CD14-positive monocyte (primary cell): ENCODE results near the gene FANCC. TPM values are rescaled to one million over a fixed set of nuclear protein-coding genes. Genes with fewer than 3 reads are reported as not detected.

ENCODE experiments used
- DNase-seq, 3 donors: peaks; one replicate each; pipeline ENCODE4 v3.0.0-alpha.2; 2011 to 2022
- H2AFZ ChIP-seq: 2 replicates; pipeline ENCODE4 v1.6.0; 2012; ENCODE audit warnings: mild to moderate bottlenecking, low read depth, low read length, inconsistent platforms; ENCODE audit not compliant: insufficient read depth, poor library complexity, severe bottlenecking
- H3K27ac ChIP-seq, 2 donors: 1 replicate in 1 of 2; 2 replicates in 1 of 2; pipeline ENCODE4 v1.5.1; 2012 to 2013; ENCODE audit warnings: low read length in 2 of 2, control low read depth in 1 of 2, inconsistent platforms in 1 of 2, low read depth in 1 of 2, mild to moderate bottlenecking in 1 of 2
- H3K27me3 ChIP-seq, 2 donors: one replicate each; pipeline versions ENCODE4 v1.6.0 to v1.6.1; 2011 to 2013; ENCODE audit warnings: low read length in 2 of 2; ENCODE audit not compliant: control insufficient read depth in 2 of 2, insufficient read depth in 2 of 2
- H3K36me3 ChIP-seq, 2 donors: replicated peaks in 1 of 2; 1 replicate in 1 of 2; 2 replicates in 1 of 2; pipeline versions ENCODE4 v1.5.1 to v1.6.1; 2012 to 2013; ENCODE audit warnings: low read length in 2 of 2, control low read depth in 1 of 2, inconsistent platforms in 1 of 2, mild to moderate bottlenecking in 1 of 2; ENCODE audit not compliant: insufficient read depth in 2 of 2, control insufficient read depth in 1 of 2
- H3K4me1 ChIP-seq, 2 donors: 1 replicate in 1 of 2; 2 replicates in 1 of 2; pipeline versions ENCODE4 v1.5.1 to v1.6.1; 2012 to 2013; ENCODE audit warnings: low read length in 2 of 2, control low read depth in 1 of 2, inconsistent platforms in 1 of 2, mild to moderate bottlenecking in 1 of 2, moderate library complexity in 1 of 2; ENCODE audit not compliant: insufficient read depth in 2 of 2, control insufficient read depth in 1 of 2
- H3K4me2 ChIP-seq: replicated peaks from 2 replicates; pipeline ENCODE3; 2012; ENCODE audit warnings: low read length, moderate library complexity, mild to moderate bottlenecking; ENCODE audit not compliant: poor library complexity, severe bottlenecking; ENCODE audit errors: extremely low read depth
- H3K4me3 ChIP-seq, 3 experiments: fragments of 200-600 bp in 1 of 3; sonication (generic) in 1 of 3; replicated peaks in 1 of 3; 1 replicate in 2 of 3; 2 replicates in 1 of 3; pipeline ENCODE4 v1.5.1; 2011 to 2013; ENCODE audit warnings: low read length in 3 of 3, mild to moderate bottlenecking in 3 of 3, control low read depth in 2 of 3, low read depth in 2 of 3, inconsistent platforms in 1 of 3, moderate library complexity in 1 of 3
- H3K79me2 ChIP-seq: 2 replicates; pipeline ENCODE4 v1.6.0; 2012; ENCODE audit warnings: mild to moderate bottlenecking, control low read depth, inconsistent platforms, low read length, moderate library complexity; ENCODE audit not compliant: insufficient read depth
- H3K9ac ChIP-seq: 2 replicates; pipeline ENCODE4 v1.6.0; 2017; ENCODE audit warnings: low read length, mild to moderate bottlenecking; ENCODE audit not compliant: insufficient read depth, poor library complexity, severe bottlenecking
- H3K9me3 ChIP-seq, 2 donors: replicated peaks in 1 of 2; 1 replicate in 1 of 2; 2 replicates in 1 of 2; pipeline versions ENCODE4 v1.5.1 to v1.6.1; 2012 to 2013; ENCODE audit warnings: low read length in 2 of 2, control low read depth in 1 of 2; ENCODE audit not compliant: control insufficient read depth in 1 of 2, insufficient read depth in 1 of 2
- H4K20me1 ChIP-seq: 2 replicates; pipeline ENCODE4 v1.6.0; 2012; ENCODE audit warnings: mild to moderate bottlenecking, low read length, control low read depth, moderate library complexity; ENCODE audit not compliant: insufficient read depth
- H3K27ac Mint-ChIP-seq, 7 donors: one replicate each; pipeline ENCODE4 v1.8.0; 2020; ENCODE audit warnings: mild to moderate bottlenecking in 7 of 7, mixed read lengths in 7 of 7, moderate library complexity in 6 of 7, inconsistent platforms in 2 of 7
- H3K27me3 Mint-ChIP-seq, 3 donors: one replicate each; pipeline ENCODE4 v1.8.0; 2021 to 2022; ENCODE audit warnings: low read depth in 3 of 3, mild to moderate bottlenecking in 3 of 3, mixed read lengths in 3 of 3, moderate library complexity in 3 of 3, inconsistent platforms in 1 of 3
- H3K36me3 Mint-ChIP-seq, 2 donors: one replicate each; pipeline ENCODE4 v1.8.0; 2020; ENCODE audit warnings: mixed read lengths in 2 of 2, inconsistent platforms in 1 of 2, mild to moderate bottlenecking in 1 of 2
- H3K4me1 Mint-ChIP-seq: one replicate; pipeline ENCODE4 v1.8.0; 2020; ENCODE audit warnings: mild to moderate bottlenecking, mixed read lengths
- H3K4me3 Mint-ChIP-seq, 2 donors: one replicate each; pipeline ENCODE4 v1.8.0; 2020; ENCODE audit warnings: mild to moderate bottlenecking in 2 of 2, mixed read lengths in 2 of 2, moderate library complexity in 1 of 2
- H3K9me3 Mint-ChIP-seq, 7 donors: one replicate each; pipeline ENCODE4 v1.8.0; 2020 to 2022; ENCODE audit warnings: mixed read lengths in 7 of 7, mild to moderate bottlenecking in 6 of 7, moderate library complexity in 6 of 7, inconsistent platforms in 2 of 7
- CTCF ChIP-seq: fragments of 200-600 bp; IDR thresholded peaks from one replicate; pipeline ENCODE4 v1.8.0; 2022; ENCODE audit warnings: antibody characterized with exemption, mild to moderate bottlenecking
- WGBS: methylation state at CpG from one replicate; pipeline ENCODE4 v1.1.5; 2013; ENCODE audit warnings: missing lambda C conversion rate; ENCODE audit not compliant: insufficient coverage; 5-methylcytosine and 5-hydroxymethylcytosine counted together
- intact Hi-C, 2 donors: fragments of 100-400 bp; cut with micrococcal nuclease; formaldehyde crosslinking; loops; one replicate each; pipeline versions ENCODE4 v1.15.0 to v1.15.1; 2023
- polyA plus RNA-seq, 3 donors: library from polyadenylated mRNA; depleted of rRNA in 1 of 3; unstranded in 2 of 3; stranded (reverse) in 1 of 3; fragments of 300-500 nt in 2 of 3; fragments of >200 nt in 1 of 3; fragmentation: Illumina TruSeq in 2 of 3; gene quantifications; 1 replicate in 2 of 3; 2 replicates in 1 of 3; pipeline ENCODE4 v1.2.3, GENCODE V29; 2012 to 2021

The FANCC gene
- polyA plus RNA-seq, 3 donors: 1.2 to 2.2 (median 1.5) TPM

GRCh38 chr9:95099321-95100070, 218.0 kb downstream of the FANCC start:
- intact Hi-C loops: no loop called here
- Histone ChIP-seq H2AFZ (no peak overlapping the region), H3K79me2 (no peaks in the 10 kb centered on the region), H3K4me2 (no peak overlapping the region), H3K27me3 (no peaks in the 10 kb centered on the region), H3K27ac (no peak overlapping the region), H3K9ac (no peak overlapping the region), H4K20me1 (no peaks in the 10 kb centered on the region), H3K4me3 (no peak overlapping the region), H3K9me3 (no peaks in the 10 kb centered on the region), H3K36me3 (peaks cover 0 to 8% of the 10 kb centered on the region in 2 donors), H3K4me1 (no peaks in the 10 kb centered on the region)
- no peak for DNase-seq
- TF ChIP-seq CTCF: no peak
- Mint-ChIP-seq H3K4me1 (no peaks in the 10 kb centered on the region), H3K27me3 (peaks cover 0 to 8% (median 5%) of the 10 kb centered on the region in 3 donors), H3K9me3 (peaks cover 0 to 3% (median 0%) of the 10 kb centered on the region in 7 donors), H3K4me3 (no peak overlapping the region), H3K36me3 (peaks cover 8 to 11% of the 10 kb centered on the region in 2 donors), H3K27ac (peak overlapping the region in 2 of 7 donors; percentile 56 to 62)
- 96% methylated on average over 9 of the region's 24 CpGs for WGBS

DNA sequence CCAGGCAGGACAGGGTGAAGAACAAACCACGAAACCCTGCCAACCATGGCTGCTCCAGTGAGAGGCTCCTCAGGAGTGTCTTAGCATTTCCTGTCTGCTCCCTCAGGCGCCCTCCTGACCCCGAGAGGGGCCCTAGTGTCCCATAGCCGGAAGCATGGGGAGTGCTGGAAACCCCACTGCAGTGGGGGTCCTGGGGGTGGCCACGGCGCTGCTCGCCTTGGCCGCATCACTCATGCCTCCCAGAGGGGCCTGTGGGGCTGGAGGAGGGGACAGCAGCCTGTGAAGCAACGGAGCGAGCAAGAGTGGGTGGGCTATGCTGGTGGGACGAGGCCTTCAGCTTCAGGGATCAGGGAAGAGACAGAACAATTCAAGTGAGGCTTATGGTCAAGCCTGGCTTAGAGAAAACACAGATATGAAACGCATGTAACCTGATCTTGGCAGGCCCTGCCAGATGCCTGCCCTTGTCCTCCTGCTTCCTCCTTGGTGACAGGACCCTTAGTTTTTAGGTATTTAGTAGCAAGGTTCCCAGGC, 219.1 kb downstream of the FANCC start:
- Mint-ChIP-seq H3K9me3 (peaks cover 0 to 3% (median 0%) of the 10 kb centered on the region in 7 donors), H3K36me3 (peaks cover 4 to 11% of the 10 kb centered on the region in 2 donors), H3K27ac (peak overlapping the region in 1 of 7 donors; percentile 78), H3K4me3 (no peak overlapping the region), H3K4me1 (peaks cover 3% of the 10 kb centered on the region), H3K27me3 (peaks cover 0 to 10% (median 7%) of the 10 kb centered on the region in 3 donors)
- TF ChIP-seq CTCF: no peak
- H3K79me2 ChIP-seq: no peaks in the 10 kb centered on the region
- no peaks in the 10 kb centered on the region for H3K4me1 ChIP-seq
- H3K9ac ChIP-seq: no peak overlapping the region
- intact Hi-C loops: no loop called here
- H3K4me2 ChIP-seq: no peak overlapping the region
- H3K27me3 ChIP-seq: no peaks in the 10 kb centered on the region
- H4K20me1 ChIP-seq: no peaks in the 10 kb centered on the region
- no peak for DNase-seq
- 58% methylated on average over 11 of the region's 12 CpGs for WGBS
- no peaks in the 10 kb centered on the region for H3K9me3 ChIP-seq
- H2AFZ ChIP-seq: no peak overlapping the region
- peaks cover 0 to 8% of the 10 kb centered on the region in 2 donors for H3K36me3 ChIP-seq
- H3K27ac ChIP-seq: no peak overlapping the region
- H3K4me3 ChIP-seq: no peak overlapping the region
